Stimulated activated CD4-positive, alpha-beta T cell treated with anti-CD3 and anti-CD28 coated beads, Interleukin-15, amount 100 ng/mL, for 48 hours (primary cell): ENCODE results near the gene MCRS1.

Experiments
- DNase-seq, 2 donors: peaks; one replicate each; pipeline ENCODE4 v3.0.0-alpha.2; 2020; ENCODE audit warnings: low read depth in 2 of 2

MCRS1 gene

DNA sequence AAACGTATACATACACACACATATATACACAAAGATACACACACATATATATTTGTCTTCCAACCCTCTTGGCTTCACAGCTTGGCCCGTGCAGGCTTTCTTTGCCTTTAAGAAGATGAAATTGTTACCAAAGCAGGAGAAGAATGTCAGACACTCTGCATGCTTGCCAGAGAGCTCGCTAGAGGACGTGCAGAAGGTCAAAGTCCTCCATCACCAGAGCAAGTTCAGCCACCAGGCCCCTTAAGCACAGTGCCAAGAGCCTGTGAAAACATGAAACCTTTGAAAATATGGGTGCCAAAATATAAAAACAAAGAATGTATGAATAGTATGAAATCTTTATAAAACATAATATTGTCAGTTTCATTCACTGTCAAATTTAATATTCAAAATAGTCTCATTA is 14.9 kb upstream of the MCRS1 start:
- no peak for DNase-seq

DNA sequence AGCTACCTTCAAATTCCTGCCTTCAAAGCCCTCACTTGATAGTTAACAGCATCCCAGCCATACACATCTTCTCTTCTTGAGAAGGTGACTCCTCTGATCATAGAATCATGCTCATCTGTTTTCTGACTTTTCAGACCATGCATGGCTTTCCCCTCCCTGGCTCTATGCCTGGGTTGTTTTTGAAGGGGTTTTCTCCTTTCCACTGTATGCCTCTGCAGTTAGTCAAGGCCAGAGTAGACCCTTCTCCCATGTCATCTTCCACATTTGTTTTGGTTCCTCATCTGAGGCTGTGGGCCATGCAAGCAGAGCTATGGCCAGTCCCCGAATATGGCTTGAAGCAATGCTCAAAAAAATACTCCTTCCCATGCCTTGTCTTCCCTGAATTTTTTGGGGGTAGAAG is 14.3 kb upstream of the MCRS1 start:
- DNase-seq: no peak

DNA sequence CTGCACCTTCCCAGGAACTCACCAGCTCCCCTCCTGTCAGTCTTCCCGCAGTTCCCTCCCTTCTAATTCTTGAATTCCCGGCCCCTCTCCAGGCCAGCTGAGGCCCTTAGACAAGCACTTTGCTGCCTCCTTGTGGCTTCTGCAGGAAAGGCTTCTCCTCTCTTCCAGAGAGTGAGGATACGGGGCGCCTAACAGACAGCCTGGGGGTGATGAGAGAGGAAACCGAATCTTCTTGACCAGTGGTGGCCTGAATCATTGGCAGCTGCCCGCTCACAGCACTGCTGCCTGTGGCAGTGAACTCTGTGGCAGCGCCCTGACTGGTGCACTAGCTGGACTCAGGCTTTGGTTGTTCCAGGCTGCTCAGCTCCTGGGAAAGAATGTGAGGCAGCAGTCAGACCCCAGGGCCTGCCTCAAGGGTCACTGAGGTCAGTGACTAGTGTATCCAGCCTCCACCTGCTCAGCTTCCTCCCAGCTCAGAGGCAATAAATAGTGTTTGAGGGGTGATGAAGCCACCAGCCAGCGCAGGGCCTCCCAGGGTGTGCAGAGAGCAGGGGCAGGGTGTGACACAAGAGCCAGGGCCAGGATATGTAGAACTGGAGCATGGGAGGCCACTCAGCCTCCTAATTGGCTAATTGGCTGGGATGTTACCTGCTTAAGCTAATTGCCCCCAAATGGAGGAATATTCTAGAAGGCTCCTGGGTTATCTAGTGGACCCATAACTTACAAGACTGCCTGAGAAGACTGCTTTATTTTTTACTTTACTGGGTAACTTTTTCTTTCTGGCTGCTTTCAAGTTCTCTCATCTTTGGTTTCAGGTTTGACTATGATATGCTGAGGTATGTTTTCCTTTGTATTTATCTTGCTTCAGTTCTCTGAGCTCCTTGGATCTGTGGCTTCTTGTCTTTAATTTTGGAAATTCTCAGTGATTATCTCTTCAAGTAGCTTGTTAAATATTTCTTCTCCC is 12.9 kb upstream of the MCRS1 start:
- DNase-seq: peak; percentile 32 to 38

DNA sequence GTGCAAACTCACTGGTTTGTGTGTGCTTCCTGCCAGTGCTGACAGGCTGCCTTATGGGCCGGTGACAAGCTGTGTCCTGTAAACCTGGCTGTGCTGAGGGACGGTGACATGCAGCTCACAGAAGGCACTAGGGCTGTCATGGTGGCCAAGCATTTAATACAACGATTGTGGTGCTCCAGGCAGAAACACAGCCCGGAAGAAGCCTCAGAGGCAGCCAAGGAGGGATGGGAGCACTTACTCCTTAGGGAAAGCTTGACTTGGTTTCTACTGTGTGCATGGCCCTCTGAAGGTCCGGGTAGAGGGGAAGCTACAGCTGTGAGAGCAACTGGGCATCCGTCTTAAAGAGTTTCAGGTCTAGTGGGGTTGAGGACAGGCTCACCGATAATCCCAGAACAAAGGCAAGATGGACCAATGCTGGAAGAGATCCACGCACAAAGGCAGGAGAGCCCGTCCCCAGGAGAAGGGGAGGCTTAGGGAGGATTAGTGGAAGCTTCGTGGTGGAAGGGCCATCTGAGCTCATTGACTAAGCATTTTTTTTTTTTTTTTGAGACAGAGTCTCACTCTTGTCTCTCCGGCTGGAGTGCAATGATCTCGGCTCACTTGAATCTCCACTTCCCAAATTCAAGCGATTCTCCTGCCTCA is 10.7 kb upstream of the MCRS1 start:
- DNase-seq: no peak

DNA sequence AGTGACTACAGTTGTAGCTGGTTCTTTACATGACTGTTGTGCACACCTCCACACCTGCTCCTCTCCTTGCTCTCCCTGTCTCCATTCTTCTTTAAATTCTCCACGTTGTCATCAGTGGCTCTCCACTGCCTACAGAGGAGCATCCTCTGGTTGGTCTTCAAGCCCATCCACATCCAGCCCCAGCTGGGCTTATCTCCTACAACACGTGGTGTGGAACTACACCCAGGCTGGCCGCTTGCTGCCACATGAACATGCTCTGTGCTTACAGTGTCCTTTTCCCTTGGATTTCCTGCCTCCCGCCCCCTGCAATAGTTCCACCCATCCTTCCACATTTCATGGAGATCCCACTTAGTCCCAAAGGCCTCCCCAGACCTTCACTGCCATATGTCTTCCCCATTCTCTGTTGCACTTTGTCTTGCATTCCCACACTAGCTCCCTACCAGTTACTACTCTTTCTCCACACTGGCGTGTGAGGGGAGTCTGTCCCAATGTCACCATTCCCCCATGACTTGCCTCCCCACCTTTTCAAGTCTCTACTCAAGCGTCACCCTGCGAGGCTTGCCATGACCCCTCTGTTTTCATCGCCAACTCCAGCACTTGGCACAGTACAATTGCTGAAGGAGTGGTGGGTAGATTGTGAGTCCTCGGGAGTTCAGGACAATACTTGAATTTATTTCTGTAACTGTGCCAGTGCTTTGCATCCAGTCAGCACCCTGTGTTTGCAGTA is 9.8 kb upstream of the MCRS1 start:
- DNase-seq: no peak

DNA sequence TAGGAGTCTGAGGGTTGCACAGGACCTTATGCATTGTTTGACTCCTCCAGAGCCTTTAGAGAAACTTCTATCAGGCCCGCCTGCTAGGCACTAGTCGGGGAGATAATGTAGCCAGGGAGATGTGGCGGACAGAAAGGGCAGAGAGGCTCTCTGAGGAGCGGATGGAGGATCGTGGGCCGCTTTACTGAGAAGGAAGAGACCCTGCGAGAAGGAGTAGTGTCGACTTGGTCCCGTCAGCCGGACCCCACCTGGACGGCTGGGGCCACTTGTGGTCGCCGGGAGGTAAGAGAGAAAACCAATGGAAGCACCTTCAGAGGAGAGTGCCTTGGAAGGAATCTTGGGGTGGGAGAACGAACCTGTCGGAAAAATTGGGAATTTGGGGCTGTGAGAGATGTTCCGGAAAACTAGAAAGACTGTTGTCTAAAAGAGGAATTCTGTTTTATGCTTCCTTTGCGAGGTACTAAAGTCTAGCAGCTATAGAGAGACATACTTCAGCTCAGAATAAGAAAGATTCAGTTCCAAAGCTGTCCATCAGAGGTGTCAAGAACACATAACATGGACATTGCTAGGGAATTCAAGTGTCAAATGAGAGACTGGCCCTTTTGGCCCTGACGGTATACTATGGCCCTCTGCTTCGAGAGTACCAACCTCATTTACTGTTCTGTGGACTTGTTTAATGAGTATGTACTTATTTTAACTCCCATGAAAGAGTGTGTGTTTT is 660 bp upstream of the MCRS1 start:
- DNase-seq: no peak

DNA sequence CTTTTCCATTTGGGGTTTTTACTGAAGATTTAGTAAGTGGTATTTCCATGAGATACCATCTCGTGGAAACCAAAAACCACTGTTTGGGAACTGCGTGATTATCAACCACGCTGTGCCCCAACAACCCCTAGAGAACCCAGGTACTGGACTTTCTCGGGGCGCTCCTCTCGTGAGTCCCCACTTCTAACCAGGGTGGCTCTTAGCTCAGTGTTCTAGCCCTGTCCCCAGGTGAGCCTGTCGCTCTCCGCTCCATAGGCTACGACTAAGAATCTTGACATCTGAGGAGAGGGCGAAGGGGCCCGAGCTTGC is 686 bp downstream of the MCRS1 start:
- DNase-seq: no peak

DNA sequence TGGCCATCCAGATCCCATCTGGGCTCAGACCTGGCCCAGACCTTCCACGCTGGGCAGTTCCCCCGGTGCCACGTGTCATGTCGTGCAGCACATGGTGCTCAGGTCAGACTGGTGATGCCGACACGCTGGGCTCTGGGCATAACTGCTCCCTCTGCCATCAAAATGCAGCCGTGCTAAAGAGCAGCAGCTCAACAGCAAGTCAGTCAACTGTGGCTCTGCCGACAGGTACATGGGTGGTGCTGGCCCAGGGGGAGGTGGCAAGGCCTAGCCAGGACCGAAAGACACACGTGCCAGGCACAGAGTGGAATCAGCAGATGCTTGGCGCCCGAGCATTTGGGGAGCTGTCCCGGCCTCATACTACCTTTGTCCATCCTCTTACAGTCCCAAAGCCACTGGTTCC is 1.6 kb downstream of the MCRS1 start:
- DNase-seq: no peak

DNA sequence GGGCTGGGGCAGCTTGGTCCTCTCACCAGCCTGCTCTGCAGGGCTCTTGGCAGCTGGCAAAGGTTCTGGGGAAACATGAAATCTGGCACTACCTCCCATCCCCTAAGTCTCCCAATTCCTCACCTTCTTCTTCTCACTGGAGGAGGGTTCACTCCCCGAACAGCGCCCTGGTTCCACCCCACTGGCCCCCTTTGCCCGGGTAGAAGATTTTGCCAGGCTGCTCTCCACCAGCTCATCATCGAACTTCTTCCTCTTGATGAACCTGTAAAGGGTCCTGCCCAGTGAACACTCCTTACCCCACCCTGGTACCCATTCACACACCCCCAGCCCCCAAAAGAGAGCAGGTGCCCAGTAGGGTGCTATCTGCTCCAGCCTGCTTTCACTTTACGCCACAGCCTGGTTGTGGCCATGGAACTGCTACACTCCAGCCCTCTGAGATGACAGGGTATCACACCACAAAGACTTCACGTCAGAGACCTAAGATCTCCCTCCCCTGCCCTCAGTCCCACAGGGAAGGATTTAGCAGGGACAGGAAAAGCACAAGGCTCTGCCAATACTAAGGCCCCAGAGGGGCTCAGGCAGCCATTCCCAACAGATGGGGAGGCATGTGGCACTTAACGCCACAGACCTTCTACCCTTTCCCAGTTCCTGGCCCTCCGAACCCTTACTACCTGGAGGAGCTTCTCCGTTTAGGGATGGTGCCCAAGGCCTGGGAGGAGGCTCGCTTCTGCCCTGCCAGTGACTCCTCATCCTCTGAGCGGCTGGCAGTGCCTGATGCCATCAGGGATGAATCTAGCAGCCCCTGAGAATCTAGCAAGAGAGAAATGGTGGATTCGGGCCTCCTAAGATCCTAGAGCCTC is 2.3 kb downstream of the MCRS1 start:
- no peak for DNase-seq

DNA sequence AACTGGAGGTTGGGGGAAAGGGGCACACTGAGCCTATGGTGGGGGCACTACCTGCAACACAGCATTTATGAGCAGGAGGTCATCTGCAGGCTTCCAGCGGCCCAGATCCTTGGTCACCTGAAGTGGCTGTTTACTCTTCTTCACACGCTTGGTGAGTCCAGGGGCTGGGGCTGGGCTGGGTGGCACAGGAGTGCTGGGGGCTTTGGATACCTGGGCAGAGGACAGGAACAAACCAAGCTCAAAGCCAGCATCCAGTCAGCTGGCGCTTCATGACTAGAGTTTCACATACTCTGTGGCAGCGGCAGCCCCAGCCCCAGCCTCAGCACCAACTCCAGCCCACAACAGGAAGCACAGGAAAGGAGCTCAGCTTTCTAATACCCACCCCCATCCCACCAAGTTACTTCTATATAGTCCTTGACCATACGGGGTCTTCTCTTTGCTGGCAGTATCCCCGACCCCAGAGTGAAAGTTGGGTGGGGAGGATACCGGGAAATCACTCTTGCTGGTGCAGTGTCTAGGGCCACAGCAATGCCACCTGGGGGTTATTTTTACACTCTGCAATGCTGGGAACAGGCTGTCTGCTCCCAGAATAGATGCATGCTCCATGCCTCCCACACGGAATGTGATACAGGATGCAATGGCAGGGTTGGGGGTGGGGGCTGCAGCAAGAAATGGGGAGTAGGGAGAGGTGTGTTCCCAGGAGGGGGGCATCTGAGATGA is 3.1 kb downstream of the MCRS1 start:
- no peak for DNase-seq

DNA sequence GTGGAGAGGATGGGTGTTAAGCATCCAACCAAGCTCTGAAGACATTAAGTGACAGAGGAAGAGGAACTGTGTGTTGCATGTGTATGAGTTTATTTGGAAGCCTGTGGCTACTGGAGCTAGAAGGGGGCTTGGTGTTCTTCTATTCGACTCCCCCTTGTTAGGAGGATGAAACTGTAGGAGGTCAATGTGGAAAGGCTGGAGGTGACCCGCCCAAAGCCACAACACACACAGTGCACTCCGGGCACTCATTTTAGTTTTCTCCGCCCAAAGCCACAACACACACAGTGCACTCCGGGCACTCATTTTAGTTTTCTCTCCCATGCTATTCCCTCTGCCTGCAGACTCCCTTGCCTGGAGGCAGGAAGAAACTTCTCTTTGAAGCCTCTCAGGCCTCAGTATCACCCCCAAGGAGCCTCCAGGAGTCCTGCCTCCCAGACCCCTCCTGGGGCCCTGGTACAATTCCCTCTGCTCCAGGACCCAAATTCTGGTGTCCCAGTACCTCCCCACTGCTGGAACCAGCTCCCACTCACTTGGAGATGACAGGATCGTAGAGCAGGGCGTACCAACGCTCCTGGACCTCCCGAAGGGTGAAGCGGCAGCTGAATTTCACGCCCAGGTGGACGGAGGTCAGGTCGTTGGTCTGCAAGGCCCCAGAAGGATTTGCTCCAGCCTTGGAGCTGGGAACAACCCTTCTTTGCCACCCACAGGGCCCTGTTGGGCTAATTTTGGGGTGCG is 3.8 kb downstream of the MCRS1 start:
- no peak for DNase-seq

DNA sequence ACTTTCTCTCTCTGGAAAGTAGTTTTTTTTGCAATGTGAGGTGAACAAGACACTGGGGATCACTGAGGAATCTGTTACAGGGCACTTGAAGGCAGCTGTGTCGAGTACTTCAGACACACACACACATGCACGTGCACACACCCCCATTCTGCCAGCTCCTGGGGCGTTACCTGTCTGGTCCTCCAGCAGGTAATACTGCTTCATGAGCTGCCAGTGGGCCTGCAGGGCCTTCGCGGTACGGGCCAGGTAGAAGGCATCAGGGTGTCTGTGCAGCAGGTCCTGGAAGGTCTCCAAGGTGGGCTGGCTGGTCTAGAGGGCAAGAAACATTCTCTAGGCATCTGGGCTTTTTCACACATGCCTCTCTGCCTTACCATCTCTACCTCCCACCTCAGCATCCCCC is 5.1 kb downstream of the MCRS1 start:
- DNase-seq: no peak

DNA sequence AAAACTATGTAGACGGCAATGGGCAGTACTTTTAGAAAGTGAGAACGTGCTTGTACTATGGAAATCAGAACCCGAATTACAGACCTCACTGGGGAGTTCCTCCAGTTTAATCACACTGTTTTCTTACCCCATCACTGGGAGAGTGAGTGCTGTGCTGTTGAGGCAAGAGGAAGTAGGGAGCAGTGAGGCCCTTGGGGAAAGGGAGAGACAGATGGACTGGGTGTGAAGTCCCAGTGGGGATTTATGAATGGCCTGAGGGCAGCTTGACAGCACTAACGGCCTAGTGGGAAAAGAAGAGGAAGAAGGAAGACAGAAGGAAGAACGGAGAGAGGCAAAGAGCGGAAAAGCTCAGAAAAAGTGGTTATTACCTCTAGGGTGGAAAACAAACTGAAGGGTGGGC is 5.7 kb downstream of the MCRS1 start:
- DNase-seq: no peak

DNA sequence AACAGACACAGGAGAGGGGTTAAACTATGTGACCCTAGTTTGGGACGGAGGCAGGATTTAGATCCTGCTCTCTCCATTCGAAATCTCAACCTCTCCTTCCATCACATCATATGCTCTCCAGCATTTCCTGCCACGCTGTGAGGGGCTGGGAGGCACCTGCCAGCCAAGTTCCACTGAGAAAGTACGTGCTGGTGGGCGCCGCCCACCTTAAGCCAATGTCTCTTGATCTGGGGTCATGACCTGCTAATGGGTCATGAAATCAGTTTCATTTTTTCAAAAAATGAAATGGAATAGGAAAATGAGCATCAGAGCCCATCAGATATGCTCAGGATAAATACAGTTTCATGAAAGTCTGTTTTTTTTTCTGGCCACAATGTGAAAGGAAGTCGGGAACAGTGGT is 7.2 kb downstream of the MCRS1 start:
- DNase-seq: no peak

DNA sequence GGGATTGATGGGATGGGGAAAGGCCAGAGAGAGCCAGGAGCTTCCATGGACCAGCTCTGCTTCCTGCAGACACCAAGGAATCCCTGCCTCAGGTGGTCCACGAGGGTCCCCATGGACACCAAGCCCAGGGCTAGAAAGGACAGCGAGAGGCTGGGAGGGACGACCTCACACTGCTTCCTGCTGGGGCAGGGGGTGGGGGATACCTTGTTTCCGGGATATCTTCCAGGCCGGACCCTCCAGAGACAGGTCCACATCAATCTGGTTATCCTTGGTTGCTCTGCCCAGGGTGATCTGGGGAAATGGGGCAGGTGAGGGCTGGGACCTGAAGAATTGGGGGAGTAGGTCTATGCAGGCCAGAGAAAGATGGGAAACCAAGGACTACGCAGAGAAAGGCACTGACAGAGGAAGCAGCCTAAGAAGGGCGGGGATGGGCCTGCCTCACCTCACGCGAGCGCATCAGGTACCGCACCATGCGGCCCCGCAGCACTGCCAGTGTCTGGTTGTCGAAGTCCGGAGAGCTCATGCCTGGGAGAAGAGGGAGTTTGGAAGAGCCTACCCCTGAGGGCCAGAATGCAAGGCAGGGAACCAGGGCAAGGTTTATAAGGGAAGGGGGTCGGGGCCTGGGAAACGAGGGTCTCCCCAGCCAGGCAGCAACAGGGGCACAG is 8.8 kb downstream of the MCRS1 start:
- no peak for DNase-seq

DNA sequence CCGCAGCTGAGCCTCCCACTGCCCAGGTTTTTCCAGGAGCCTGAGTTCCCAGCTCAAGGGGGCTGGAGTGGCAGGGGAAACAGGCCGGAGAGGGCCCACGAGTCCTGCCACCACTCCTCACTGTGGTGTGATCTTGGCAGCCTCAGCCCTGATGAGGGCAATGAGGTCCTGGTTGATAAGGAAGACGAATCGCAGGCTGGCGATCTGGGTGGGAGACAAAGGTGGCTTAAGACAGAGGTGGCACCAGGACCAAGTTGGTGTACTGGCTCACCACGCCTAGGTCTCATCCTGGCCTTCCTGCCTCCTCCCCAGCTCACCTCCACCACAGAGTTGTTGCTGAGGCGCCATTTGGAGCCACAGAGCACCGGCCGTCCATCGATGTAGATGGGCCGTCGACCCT is 9.4 kb downstream of the MCRS1 start:
- no peak for DNase-seq

DNA sequence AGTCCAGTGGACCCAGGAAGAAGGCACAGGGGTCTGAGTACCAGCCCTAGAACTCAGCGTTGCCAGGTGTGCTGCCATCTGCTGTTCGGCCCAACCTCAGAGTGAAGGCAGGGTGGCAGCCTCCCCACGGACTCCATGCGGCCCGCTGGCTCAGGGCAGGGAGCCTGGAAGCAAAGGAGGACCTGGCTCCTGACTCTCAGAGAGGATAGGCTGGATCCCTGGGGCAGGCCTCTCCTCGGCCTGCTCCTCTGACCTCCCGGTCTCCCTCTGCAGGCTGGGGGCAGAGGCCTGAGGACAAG is 10.1 kb downstream of the MCRS1 start:
- no peak for DNase-seq

DNA sequence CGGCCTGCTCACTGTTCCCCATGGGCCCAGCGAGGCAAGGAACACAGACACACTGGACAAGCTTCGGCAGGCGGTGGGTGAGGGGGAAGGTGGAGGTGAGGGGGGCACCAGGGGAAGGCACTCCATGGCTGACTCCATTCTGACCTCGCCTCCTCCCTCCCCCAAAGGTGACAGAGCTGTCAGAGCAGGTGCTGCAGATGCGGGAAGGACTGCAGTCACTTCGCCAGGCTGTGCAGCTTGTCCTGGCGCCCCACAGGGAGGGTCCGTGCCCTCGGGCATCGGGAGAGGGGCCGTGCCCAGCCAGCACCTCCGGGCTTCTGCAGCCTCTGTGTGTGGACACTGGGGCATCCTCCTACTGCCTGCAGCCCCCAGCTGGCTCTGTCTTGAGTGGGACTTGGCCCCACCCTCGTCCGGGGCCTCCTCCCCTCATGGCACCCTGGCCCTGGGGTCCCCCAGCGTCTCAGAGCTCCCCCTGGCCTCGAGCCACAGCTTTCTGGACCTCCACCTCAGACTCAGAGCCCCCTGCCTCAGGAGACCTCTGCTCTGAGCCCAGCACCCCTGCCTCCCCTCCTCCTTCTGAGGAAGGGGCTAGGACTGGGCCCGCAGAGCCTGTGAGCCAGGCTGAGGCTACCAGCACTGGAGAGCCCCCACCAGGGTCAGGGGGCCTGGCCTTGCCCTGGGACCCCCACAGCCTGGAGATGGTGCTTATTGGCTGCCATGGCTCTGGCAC is 10.6 kb downstream of the MCRS1 start:
- DNase-seq: no peak
